GM12872 (cell line): ENCODE data around the gene CNR2.

ENCODE experiments used
- CTCF ChIP-seq: IDR thresholded peaks from 3 replicates; pipeline ENCODE4 v1.5.1; 2011; ENCODE audit warnings: low read depth, mild to moderate bottlenecking, low read length, moderate library complexity; ENCODE audit not compliant: insufficient read depth

CNR2 gene

GRCh38 chr1:23911921-23912320 lies 1.2 kb downstream of the CNR2 start:
- TF ChIP-seq CTCF, result no peak

GRCh38 chr1:23910553-23911246 lies 2.5 kb downstream of the CNR2 start:
- TF ChIP-seq CTCF, result no peak

DNA sequence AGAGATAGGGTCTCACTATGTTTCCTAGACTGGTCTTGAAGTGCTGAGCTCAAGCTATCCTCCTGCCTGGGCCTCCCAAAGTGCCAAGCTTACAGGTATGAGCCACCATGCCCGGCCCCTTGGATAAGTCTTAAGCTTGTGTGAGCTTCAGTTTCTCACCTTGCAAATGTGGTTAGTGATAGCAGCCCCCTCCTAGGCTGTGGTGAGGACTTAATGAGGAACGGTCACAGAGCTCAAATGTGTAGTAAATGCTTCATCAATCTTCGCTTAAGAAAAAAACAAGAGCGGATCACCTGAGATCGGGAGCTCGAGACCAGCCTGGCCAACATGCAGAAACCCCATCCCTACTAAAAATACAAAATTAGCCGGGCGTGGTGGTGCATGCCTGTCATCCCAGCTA lies 3.0 kb downstream of the CNR2 start:
- no peak for TF ChIP-seq CTCF

DNA sequence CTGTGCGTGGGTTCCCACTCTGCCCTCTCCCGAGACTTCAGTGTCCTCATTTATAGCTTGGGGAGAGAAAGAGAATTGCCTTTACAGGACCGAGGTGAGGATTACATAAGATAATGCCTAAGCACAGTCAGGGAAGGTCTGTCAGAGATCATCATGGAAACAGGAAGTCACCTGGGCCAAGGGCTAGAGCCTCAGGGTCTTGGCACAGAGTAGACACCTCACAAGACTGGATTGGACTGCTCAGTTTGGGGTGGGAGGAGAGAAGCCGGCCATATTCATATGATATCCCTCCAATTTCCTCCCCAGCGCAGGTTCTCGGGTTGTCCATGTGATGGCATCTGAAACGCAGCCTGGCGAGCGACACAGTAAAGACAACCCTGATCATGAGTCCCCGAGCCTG lies 3.8 kb downstream of the CNR2 start:
- no peak for TF ChIP-seq CTCF

DNA sequence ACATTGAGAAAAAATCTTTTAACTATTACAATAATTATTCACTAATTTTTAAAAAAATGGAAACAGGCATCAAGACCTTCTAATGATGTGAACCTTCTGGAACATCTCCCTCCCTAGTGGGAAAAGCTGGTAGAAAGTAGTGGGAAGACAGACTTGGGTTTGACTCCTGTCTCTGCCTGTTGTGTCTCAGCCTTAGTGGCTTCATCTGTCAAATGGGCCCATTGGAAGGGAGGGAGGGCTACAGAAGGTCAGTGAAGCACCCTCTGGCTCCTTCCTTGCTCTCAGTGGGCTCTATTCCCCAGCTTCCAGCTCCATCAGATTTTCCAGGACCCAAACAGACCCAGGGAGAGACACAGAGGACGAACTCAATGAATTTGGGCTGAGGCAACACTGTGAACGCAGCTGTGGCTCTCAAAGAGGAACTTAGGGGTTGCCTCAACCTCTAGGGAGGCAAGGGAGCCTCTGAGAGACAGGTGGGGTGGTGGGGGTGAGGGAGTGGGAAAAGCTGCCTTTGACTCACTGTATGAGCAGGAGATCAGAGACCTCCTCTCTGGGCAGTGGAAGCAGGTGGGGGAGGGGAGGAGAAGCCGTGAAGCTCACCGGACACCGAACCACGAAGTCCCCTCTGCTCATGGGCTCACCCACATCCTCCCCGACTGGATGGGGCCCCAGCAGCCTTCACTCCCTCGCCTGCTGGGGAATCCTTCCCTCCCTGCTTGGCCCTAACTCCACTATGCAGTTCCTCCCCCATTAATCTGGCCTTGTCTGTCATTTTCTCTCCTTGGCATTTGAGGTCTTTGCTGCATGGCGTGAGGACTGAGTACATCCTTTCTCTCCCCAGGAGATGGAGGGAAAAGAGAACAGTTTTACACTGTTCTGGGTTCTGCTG lies 4.5 kb downstream of the CNR2 start:
- TF ChIP-seq CTCF, result no peak

- no peak for TF ChIP-seq CTCF
Measured at GRCh38 chr1:23906731-23907130, 6.4 kb downstream of the CNR2 start.

GRCh38 chr1:23905461-23906025 lies 7.6 kb downstream of the CNR2 start:
- TF ChIP-seq CTCF, result no peak
